Measurements from ENCODE around the gene TMEM120B.

- TF ChIP-seq CTCF (IDR thresholded peaks at IDR 0.05) (no peak), ZFX (IDR thresholded peaks at IDR 0.05; ENCODE audit: borderline replicate concordance) (no peak)
These were observed 80.9 kb downstream of the TMEM120B start, which contains the start of gene RHOF for GRCh38 chr12:121793440-121793837.

Data from 22Rv1 (cell line).